SU-DHL-6 (cell line): ENCODE measurements around the gene NEK6.

Experiments used
- EZH2phosphoT487 ChIP-seq: fragments of 200-600 bp; sonication (generic), shearing (Covaris generic); conservative IDR thresholded peaks from 2 replicates; pipeline ENCODE4 v1.6.1; 2018; ENCODE audit warnings: mild to moderate bottlenecking, antibody characterized with exemption, low read length, moderate library complexity, mixed read lengths
- TF ChIP-seq, protein P1 (sequence below): fragments of 200-600 bp; sonication (generic); IDR thresholded peaks from one replicate; pipeline ENCODE4 v1.5.1; 2017; ENCODE audit warnings: antibody characterized with exemption, mild to moderate bottlenecking, low read length, moderate library complexity; ENCODE audit not compliant: insufficient read depth, poor library complexity, severe bottlenecking

DNA sequence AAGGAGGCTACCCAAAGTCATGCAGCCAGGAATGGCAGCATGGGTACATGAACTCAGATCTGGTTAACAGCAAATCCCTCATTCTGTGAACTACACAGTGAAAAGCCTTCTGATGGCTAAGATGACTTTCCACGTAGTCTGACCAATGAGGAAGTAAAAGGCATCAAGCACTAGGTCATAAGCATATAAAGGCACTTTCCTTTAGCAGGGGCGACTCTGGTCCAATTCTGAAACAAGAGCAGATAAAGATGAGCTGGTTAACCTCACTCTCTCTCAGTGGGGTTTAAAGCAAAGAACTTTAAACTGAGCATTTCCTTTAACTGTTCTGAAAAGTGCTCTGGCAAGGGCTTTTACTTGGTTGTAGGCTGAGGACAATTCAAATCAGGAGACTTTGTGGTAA is 136.4 kb downstream of the NEK6 start:
- TF ChIP-seq, protein P1, sequence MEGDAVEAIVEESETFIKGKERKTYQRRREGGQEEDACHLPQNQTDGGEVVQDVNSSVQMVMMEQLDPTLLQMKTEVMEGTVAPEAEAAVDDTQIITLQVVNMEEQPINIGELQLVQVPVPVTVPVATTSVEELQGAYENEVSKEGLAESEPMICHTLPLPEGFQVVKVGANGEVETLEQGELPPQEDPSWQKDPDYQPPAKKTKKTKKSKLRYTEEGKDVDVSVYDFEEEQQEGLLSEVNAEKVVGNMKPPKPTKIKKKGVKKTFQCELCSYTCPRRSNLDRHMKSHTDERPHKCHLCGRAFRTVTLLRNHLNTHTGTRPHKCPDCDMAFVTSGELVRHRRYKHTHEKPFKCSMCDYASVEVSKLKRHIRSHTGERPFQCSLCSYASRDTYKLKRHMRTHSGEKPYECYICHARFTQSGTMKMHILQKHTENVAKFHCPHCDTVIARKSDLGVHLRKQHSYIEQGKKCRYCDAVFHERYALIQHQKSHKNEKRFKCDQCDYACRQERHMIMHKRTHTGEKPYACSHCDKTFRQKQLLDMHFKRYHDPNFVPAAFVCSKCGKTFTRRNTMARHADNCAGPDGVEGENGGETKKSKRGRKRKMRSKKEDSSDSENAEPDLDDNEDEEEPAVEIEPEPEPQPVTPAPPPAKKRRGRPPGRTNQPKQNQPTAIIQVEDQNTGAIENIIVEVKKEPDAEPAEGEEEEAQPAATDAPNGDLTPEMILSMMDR, result no peak
- no peak for TF ChIP-seq EZH2phosphoT487
